Osteocyte (in vitro differentiated cells): ENCODE measurements around the gene RPS27. TPM values are rescaled to one million over a fixed set of nuclear protein-coding genes. Genes with fewer than 3 reads are reported as not detected.
"Not testable (repeated sequence)": the region's sequence is repeated elsewhere in the genome, so short reads cannot be mapped to it uniquely, and the experiment has no call there.

Experiments
- DNase-seq: peaks from one replicate; pipeline ENCODE4 v3.0.0; 2021; ENCODE audit warnings: mixed read lengths; ENCODE audit not compliant: unreplicated experiment; ENCODE audit errors: extremely low spot score
- H3K27ac Mint-ChIP-seq: one replicate; pipeline ENCODE4 v1.8.0; 2021; ENCODE audit warnings: mild to moderate bottlenecking, mixed read lengths; ENCODE audit not compliant: unreplicated experiment
- H3K27me3 Mint-ChIP-seq: one replicate; pipeline ENCODE4 v1.8.0; 2021; ENCODE audit warnings: mixed read lengths; ENCODE audit not compliant: unreplicated experiment
- H3K36me3 Mint-ChIP-seq: one replicate; pipeline ENCODE4 v1.8.0; 2021; ENCODE audit warnings: mixed read lengths; ENCODE audit not compliant: unreplicated experiment
- H3K4me1 Mint-ChIP-seq: one replicate; pipeline ENCODE4 v1.8.0; 2021; ENCODE audit warnings: mixed read lengths; ENCODE audit not compliant: unreplicated experiment
- H3K4me3 Mint-ChIP-seq: one replicate; pipeline ENCODE4 v1.8.0; 2021; ENCODE audit warnings: mild to moderate bottlenecking, moderate library complexity, mixed read lengths; ENCODE audit not compliant: unreplicated experiment
- H3K9me3 Mint-ChIP-seq: one replicate; pipeline ENCODE4 v1.8.0; 2021; ENCODE audit warnings: mixed read lengths; ENCODE audit not compliant: unreplicated experiment
- microRNA-seq: library from miRNA; unstranded; fragments of <30 nt; microRNA quantifications from one replicate; pipeline ENCODE4 v1.1.0, GENCODE V29; 2020; ENCODE audit not compliant: unreplicated experiment
- total RNA-seq: library from RNA; stranded (reverse); gene quantifications from 2 replicates; pipeline ENCODE4 v1.2.1, GENCODE V29; 2021
- TF ChIP-seq, protein P1 (sequence below): fragments of 200-600 bp; sonication (generic); IDR thresholded peaks from 2 replicates; pipeline ENCODE4 v1.5.0; 2021; ENCODE audit warnings: antibody characterized with exemption, mild to moderate bottlenecking, moderate library complexity

The RPS27 gene
- total RNA-seq, 1 donor from 2014 or later: 1,797 TPM

DNA sequence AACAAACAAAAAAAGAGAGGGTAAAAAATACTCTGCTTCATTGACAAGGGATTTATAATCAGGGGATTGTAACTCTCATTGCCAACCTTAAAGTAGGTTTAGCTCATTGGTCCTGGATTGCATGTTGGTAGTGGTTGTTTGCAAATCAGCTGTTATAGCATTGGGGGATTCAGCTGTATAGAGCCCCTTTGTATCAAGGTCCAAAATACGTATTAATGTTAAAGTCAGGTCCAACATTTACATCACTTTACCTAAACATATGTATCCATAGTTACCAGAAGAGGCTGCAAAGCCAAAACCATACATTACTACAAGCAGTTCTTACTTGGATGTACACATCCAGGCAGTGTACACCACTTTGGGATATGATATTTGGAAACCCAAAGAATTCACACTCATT lies 29.4 kb downstream of the RPS27 start:
- H3K27me3 Mint-ChIP-seq: no peaks in the 10 kb centered on the region
- no peak for DNase-seq
- no peak overlapping the region for H3K27ac Mint-ChIP-seq
- H3K4me3 Mint-ChIP-seq: no peak overlapping the region
- H3K9me3 Mint-ChIP-seq: no peaks in the 10 kb centered on the region
- H3K36me3 Mint-ChIP-seq: no peaks in the 10 kb centered on the region
- TF ChIP-seq, protein P1, sequence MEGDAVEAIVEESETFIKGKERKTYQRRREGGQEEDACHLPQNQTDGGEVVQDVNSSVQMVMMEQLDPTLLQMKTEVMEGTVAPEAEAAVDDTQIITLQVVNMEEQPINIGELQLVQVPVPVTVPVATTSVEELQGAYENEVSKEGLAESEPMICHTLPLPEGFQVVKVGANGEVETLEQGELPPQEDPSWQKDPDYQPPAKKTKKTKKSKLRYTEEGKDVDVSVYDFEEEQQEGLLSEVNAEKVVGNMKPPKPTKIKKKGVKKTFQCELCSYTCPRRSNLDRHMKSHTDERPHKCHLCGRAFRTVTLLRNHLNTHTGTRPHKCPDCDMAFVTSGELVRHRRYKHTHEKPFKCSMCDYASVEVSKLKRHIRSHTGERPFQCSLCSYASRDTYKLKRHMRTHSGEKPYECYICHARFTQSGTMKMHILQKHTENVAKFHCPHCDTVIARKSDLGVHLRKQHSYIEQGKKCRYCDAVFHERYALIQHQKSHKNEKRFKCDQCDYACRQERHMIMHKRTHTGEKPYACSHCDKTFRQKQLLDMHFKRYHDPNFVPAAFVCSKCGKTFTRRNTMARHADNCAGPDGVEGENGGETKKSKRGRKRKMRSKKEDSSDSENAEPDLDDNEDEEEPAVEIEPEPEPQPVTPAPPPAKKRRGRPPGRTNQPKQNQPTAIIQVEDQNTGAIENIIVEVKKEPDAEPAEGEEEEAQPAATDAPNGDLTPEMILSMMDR: no peak
- no peaks in the 10 kb centered on the region for H3K4me1 Mint-ChIP-seq

DNA sequence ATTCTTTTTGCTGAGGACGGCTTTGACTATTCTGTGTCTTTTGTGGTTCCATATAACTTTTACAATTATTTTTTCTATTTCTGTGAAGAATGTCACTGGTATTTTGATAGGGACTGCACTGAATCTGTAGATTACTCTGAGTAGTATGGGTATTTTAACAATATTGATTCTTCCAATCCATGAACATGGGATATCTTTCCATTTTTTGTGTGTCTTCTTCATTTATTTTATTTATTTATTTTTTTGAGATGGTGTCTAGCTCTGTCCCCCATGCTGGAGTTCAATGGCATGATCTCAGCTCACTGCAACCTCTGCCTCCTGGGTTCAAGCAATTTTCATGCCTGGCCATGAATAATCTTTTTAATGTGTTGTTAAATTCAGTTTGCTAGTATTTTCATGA lies 43.1 kb downstream of the RPS27 start:
- not testable (repeated sequence) for H3K4me3 Mint-ChIP-seq, H3K36me3 Mint-ChIP-seq, H3K27ac Mint-ChIP-seq, DNase-seq, H3K9me3 Mint-ChIP-seq, H3K4me1 Mint-ChIP-seq
- peaks cover 16% of the 10 kb centered on the region for H3K27me3 Mint-ChIP-seq

Small RNA genes within 50 kb of the gene (microRNA-seq; reads per million reads assigned to microRNA genes)
- not detected for gene MIR6737

Other genes with a start within 250 kb of the RPS27 start
- gene SLC27A3, start 215.4 kb upstream of the RPS27 start, total RNA-seq: 9.9 and 11.9 TPM in 2 replicates
- gene GATAD2B, start 67.8 kb upstream of the RPS27 start, total RNA-seq: 63.2 and 66.7 TPM in 2 replicates
- gene DENND4B, start 44.0 kb upstream of the RPS27 start, total RNA-seq: 48.0 and 53.1 TPM in 2 replicates
- 29.4 and 41.9 TPM in 2 replicates for gene CRTC2, start 32.1 kb upstream of the RPS27 start, total RNA-seq
- 93.2 and 95.3 TPM in 2 replicates for gene SLC39A1, start 27.2 kb upstream of the RPS27 start, total RNA-seq
- gene CREB3L4, start 22.9 kb upstream of the RPS27 start, total RNA-seq: 9.3 and 11.1 TPM in 2 replicates
- 138 and 143 TPM in 2 replicates for gene JTB, start 13.1 kb upstream of the RPS27 start, total RNA-seq
- 153 and 162 TPM in 2 replicates for gene RAB13, start 4.4 kb upstream of the RPS27 start, total RNA-seq
- not detected in 2 replicates for gene NUP210L, start 164.3 kb downstream of the RPS27 start, total RNA-seq
- 194 TPM in 2 replicates for gene TPM3, start 201.3 kb downstream of the RPS27 start, total RNA-seq
- not detected in 2 replicates for gene CFAP141, start 215.6 kb downstream of the RPS27 start, total RNA-seq
- 224 and 236 TPM in 2 replicates for gene UBAP2L, start 230.2 kb downstream of the RPS27 start, total RNA-seq